ENCODE measurements around the gene PARP3.

DNA sequence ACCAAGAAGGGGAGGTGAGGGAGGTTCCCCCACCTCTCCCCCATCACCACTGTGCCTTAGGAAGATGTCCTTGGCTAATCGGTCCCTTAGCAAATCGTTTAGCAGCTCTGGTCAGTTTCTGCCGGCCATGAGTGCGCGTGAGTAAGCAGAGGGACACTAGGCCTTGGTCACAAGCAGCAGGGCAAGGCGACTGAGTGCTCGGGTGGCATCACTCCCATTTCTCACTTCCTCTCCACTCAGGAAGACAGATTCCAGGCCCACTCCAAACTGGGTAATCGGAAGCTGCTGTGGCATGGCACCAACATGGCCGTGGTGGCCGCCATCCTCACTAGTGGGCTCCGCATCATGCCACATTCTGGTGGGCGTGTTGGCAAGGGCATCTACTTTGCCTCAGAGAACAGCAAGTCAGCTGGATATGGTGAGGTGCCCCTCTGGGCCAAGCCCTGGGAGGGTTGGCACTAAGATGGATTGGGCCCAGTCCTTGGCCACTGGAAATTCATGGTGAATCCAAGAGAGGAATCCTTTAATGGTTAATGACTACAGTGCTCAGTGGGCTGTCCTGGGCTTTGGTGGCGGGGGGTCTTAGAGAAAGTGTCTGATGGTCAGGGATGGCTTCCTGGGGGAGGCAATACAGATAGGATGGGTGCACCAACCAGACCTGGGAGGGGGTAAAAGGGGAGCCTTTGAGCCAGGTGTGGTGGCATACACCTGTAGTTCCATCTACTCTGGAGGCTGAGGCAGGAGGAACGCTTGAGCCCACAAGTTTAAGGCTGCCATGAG, 4.0 kb downstream of the PARP3 start:
- TF ChIP-seq, protein P1, sequence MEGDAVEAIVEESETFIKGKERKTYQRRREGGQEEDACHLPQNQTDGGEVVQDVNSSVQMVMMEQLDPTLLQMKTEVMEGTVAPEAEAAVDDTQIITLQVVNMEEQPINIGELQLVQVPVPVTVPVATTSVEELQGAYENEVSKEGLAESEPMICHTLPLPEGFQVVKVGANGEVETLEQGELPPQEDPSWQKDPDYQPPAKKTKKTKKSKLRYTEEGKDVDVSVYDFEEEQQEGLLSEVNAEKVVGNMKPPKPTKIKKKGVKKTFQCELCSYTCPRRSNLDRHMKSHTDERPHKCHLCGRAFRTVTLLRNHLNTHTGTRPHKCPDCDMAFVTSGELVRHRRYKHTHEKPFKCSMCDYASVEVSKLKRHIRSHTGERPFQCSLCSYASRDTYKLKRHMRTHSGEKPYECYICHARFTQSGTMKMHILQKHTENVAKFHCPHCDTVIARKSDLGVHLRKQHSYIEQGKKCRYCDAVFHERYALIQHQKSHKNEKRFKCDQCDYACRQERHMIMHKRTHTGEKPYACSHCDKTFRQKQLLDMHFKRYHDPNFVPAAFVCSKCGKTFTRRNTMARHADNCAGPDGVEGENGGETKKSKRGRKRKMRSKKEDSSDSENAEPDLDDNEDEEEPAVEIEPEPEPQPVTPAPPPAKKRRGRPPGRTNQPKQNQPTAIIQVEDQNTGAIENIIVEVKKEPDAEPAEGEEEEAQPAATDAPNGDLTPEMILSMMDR (IDR thresholded peaks at IDR 0.05; ENCODE audit: insufficient read depth, low read depth, low read length): no peak
- TF ChIP-seq EZH2 (IDR thresholded peaks at IDR 0.05; ENCODE audit: insufficient read depth, low read length): no peak

All from astrocyte (in vitro differentiated cells and primary cell).